ENCODE measurements around the gene DLG4.

Gene DLG4

DNA sequence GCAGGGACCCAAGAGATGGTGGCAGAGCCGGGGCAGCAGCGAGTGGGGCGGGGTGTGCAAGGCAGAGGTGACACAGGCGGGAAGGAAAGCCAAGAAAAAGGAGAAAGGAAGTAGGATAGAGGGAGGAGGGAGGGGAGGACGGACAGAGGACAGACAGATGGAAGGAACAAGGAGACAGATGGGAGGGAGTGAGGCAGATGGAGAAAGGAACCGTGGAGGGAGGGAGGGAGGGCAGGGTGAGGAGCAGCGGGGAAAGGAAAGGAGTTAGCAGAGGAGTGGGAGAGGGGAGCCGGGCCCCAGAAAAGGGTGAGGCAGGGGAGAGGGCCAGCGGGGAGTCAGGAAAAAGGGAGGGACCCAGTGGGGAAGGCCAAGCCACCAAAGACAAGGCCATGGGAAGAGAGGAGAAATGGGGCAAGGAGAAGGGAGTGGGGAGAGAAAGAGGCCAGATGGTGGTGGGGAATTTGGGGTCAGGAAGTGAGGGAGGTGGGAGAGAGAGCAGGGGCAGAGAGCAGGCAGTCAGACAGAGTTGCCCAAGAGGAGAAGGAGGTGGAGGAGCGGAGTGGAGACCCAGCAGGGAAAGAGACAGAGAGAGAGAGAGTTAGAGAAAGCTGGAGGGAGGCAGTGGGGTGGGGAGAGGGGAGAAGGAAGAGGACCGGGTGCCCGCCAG lies 27.2 kb downstream of the DLG4 start:
- H3K27ac ChIP-seq: no peak overlapping the region
- H3K4me3 ChIP-seq: no peak overlapping the region
- no peak for DNase-seq (ENCODE audit: low spot score)
- no peak for TF ChIP-seq CTCF (IDR thresholded peaks at IDR 0.05)

DNA sequence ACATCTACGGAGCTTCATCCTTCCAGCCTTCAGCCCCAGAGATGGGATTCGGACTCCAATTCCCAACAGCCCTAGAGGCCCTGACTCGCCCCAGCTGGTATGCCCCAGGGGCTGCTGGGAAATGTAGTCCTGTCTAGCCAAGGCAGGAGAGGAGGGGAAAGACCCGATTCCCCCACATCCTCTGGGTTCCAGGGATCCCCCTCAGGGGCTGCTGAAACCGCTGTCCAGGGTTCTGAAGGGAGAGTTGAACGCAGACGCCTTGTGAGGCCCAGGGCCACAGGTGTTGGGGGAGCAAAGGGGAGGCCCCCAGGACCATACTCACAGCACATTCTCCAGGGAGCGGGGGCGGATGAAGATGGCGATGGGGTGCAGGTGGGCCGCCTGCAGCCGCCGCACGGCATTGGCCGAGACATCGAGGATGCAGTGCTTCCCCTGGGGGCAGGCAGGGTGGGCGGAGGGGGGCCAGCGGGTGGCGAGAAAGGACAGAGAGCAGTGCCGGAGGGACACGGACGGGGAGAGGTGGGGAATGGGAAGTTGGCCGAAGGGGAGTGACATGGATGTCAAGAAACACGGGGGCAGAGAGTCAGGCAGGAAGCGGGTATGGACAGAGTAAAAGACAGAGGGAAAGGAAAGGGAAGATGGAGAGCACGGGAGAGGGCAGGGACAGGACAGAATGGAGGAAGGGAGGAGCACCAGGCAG lies 27.9 kb downstream of the DLG4 start:
- TF ChIP-seq CTCF (IDR thresholded peaks at IDR 0.05): no peak
- DNase-seq (ENCODE audit: low spot score): no peak
- H3K4me3 ChIP-seq: no peak overlapping the region
- no peak overlapping the region for H3K27ac ChIP-seq

DNA sequence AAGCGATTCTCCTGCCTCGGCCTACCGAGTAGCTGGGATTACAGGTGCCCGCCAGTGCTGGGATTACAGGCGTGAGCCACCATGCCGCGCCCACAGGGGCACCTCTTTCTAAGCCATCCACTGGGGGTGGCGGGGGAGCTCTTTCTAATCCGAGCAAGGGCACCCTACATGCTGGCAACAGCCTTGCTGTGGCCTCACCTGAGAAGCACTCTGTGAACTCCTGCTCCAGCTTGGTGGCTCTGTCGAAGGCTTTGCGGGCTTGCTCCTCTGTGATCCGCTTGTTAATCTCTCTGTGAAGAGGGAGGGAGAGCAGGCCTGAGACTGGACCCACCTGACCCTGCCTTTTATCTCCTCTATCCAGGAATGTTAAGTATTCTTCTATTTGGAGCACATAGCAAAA lies 28.6 kb downstream of the DLG4 start:
- no peak for TF ChIP-seq CTCF (IDR thresholded peaks at IDR 0.05)
- no peak for DNase-seq (ENCODE audit: low spot score)
- no peak overlapping the region for H3K4me3 ChIP-seq
- no peak overlapping the region for H3K27ac ChIP-seq

GRCh38 chr17:7190276-7190917 lies 29.2 kb downstream of the DLG4 start:
- H3K4me3 ChIP-seq: no peak overlapping the region
- no peak overlapping the region for H3K27ac ChIP-seq
- TF ChIP-seq CTCF (IDR thresholded peaks at IDR 0.05): no peak
- DNase-seq (ENCODE audit: low spot score): no peak

DNA sequence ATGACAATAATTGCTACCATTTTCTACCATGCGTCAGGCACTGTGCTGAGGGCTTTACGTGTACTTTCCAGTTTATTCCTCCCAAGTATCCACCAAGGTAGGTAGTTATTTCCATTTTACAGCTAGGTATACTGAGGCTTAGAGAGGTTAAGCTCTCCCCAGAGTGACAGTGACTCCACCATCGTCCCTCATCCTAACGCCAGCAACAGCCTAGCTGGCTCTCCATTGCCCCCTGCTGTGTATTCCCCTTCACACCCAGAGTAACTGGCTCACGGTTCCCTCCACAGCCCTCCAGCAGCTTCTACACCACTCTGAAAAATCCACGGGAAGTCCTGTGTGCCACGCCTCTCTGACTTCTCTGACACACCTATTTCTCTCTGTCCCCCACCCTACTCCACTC lies 33.4 kb downstream of the DLG4 start:
- Histone ChIP-seq H3K4me3 (no peak overlapping the region), H3K27ac (no peak overlapping the region)
- no peak for TF ChIP-seq CTCF (IDR thresholded peaks at IDR 0.05)
- no peak for DNase-seq (ENCODE audit: low spot score)

GRCh38 chr17:7184647-7185046 lies 35.0 kb downstream of the DLG4 start:
- Histone ChIP-seq H3K4me3 (no peak overlapping the region), H3K27ac (no peak overlapping the region)
- no peak for DNase-seq (ENCODE audit: low spot score)
- no peak for TF ChIP-seq CTCF (IDR thresholded peaks at IDR 0.05)
